GM21381 (cell line): ENCODE measurements around the gene GOSR2.
"Not testable (repeated sequence)": the region's sequence is repeated elsewhere in the genome, so short reads cannot be mapped to it uniquely, and the experiment has no call there.

Experiments
- ATAC-seq: cut with Tn5 transposase; IDR thresholded peaks from one replicate; pipeline ENCODE4 v1.9.1; 2021; ENCODE audit warnings: mild to moderate bottlenecking, moderate library complexity; ENCODE audit not compliant: unreplicated experiment

The GOSR2 gene

GRCh38 chr17:46984892-46985291 lies 61.9 kb downstream of the GOSR2 start:
- no peak for ATAC-seq

GRCh38 chr17:46986366-46986765 lies 63.4 kb downstream of the GOSR2 start:
- ATAC-seq: no peak

- ATAC-seq: not testable (repeated sequence)
Measured at GRCh38 chr17:46987927-46988326, 65.0 kb downstream of the GOSR2 start.

DNA sequence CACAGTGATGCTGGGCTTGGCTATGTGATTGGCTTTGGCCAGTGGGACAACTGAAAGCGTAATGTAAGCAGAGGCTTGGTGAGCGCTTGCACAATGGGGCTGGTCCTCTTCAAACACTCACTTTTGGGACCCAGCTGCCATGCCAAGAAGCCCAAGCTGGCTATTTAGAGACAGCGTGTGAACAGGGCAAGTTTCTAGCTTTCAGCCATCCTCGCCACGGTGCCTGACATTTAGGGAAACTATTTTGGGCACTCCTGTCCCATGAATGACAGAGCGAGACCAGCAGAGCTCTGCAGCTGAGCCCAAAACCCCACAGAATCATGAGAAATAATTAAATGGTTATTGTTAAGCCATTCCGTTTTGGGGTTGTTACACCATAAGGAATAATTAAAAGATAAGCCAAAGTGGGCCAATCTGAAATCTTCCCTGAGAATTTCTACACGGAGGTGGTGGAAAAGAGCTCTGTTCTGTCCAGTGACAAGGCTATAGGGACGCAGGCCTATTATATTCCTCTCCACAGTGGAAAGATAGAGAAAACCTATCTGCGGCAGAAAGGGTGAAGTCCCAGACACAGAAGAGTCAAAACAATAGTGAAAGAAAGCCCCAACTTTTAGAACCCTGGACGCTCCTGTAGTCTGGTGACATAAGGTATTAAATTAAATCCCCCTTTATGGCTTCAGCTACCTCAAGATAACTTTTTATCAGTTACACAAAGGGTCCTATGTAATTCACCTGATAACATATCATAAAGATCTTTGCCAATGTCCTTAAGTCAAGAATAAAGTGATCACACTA lies 66.9 kb downstream of the GOSR2 start:
- no peak for ATAC-seq

DNA sequence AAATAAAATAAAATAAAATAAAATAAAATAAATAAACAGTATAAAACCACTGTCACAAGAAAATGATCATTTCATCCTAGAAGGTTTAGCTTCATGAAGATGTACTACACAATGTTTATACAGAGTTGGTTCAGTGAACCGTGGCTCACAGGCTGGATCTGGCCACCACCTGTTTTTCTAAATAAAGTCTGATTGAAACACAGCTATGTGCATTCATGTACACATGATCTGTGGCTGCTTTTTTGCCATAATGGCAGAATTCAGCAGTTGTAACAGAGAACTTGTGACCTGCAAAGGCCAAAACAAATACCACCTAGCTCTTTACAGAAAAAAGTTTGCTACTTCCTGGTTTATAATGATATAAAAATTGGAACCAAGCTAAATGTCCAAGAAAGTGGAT lies 68.7 kb downstream of the GOSR2 start:
- no peak for ATAC-seq
